Islet precursor cell (in vitro differentiated cells): Measurements from ENCODE around the gene CLP1.
"Not testable (repeated sequence)": the region's sequence is repeated elsewhere in the genome, so short reads cannot be mapped to it uniquely, and the experiment has no call there.

ENCODE experiments used
- DNase-seq: peaks from one replicate; pipeline ENCODE4 v3.0.0-alpha.2; 2018

Gene CLP1

DNA sequence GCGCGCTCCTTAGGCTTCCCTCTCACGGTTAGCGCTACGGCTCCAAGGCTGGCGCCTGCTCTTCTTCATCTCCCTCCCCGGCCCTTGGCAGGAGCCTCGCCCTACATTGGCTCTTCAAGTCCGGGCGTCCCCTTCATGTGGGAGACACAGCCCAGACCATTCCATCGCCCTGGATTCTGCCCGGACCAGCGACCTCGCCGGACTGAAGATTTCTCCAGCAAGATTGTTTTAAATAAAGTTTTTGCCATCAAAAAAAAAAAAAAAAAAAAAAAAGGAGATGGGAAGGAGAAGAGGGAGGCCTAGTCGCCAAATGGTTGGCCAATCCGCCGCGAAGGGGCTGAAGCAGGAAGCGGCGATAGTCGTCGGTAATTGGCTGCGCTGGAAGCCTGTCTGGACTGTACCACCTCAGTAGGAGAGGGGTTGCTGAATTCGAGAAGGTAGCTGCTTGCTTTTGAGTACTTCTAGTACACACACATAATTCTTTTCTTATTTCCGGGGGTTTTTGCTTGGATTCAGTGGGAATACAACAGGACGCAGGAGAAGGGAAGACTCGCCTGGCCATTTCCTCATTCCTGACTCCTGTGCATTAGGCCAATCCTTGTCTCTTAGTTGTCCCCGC lies 9.7 kb downstream of the CLP1 start:
- DNase-seq, result peak; percentile 97

DNA sequence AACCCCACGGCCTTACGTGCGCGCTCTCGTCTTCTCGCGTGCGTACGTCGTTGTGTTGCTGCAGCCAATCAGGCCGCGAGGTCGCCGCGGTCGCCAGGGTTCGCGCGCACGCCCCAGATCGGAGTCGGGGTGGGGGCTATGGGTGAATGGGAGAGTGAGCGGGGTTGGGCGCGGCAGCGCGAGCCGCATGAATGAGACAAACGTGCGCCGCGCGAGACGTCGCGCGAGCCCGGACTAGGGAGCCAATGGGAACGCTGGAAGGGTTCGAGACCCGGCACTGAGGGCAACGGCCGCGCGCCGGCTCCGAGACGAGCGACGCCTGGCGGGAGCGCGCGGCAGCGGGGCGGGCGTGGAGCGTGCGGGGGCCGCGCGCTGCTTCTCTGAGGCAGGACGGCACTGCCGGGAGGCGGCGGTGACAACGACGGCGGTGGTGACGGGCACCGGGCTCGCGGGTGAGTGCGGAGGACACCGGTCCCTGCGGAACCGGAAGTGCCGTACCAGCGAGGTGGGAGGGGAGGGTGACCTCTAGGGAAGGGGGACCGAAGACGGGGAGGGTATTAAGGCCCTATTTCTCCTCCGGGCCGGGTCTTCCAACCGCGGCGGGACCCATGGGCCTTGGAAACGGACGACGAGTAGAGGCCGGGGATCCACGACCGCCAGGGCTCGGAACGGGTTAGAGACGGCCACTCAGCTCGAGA lies 10.3 kb downstream of the CLP1 start, which contains the start of gene ZDHHC5:
TSS of gene ZDHHC5 (plus strand) at position 379 of the 698 bp plus-strand sequence. CDS start 4,977 bp downstream, outside the sequence.
- peak; percentile 100 for DNase-seq

DNA sequence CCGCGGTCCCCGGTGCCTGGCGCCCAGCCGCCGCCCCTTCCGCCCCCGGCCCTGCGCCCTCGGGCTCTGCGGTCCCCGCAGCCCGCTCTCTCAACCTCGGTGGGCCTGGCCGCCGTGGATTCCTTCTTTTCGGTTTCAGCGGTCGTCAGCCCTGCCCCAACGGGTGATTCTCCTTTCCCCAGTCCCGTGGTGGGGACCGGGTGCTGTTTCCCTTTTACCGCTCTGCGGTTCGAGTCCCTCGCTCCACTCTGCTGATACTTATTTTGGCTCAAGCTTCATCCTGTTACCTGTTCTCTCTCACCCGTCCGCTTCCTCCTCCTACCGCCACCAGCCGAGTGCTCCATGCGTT lies 10.8 kb downstream of the CLP1 start:
- DNase-seq, result no peak

- no peak for DNase-seq
Measured at GRCh38 chr11:57674251-57674650, 16.7 kb downstream of the CLP1 start.

DNA sequence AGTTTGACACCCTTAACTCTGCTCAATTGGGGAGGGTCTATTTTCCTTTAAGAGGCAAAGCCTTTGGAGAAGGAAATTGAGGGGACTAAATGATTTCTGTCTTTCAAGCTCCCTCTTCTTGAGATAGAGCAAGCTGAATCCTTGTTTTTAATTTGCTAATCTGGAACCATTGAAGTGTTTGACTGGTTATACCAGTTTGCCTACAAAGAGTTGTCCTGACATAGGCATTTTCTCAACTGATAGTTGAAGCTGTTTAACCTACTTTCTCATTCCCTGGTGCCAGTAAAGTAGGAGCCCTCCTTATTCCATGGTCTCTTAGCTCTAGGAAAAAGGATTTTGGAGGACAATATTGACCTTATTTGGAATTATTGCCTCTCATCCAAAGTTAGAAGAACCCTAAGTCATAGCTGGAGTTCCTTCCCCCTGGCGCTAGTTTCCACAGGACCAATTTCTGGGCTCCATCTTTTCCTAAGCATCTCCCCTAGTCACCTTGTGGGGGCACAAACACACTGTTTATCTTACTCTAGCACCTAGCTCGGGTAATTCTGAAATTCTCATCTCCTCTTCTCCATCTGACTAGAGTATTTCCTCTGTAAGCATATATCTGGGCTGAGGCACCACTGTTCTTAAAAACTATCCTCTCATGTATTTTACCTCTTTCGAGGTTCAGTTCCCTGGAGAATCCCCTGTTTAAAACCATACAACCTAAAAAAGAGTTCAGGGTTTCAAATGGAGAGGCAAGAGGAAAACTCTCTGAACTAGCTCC lies 17.8 kb downstream of the CLP1 start:
- DNase-seq, result no peak

DNA sequence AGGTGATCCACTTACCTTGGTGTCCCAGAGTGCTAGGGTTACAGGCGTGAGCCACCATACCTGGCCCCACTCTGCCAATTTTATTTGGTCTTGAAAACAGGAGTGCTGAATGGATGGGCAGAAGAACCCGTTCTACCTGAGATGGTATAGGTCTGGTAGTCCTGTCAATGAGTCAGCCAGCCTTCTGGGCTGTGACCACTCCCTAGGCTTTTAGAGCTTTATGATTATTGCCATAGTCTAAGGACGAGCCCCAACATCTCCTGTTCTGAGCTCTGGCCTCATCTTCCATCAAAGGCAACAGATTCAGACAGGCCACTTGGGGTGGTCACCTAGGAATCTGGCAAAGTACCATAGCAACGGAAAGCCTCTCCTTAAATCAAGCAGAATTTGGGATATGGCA lies 21.8 kb downstream of the CLP1 start:
- DNase-seq, result no peak

DNA sequence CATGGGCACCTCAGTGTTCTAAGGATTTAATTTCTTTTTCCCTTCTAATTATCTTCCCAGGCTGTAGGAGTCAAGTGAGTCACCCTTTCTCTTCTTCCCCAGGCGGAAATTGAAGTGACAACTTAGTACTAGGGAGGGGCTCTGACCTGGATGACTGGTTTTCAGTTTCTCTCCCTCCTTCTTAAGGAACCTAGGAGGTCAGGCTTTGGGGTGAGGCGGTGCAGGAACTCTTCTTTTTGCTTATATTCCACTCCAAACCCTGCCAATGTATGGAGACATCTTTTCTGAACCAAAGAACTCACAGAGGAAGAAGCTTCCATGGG lies 23.0 kb downstream of the CLP1 start:
- no peak for DNase-seq

DNA sequence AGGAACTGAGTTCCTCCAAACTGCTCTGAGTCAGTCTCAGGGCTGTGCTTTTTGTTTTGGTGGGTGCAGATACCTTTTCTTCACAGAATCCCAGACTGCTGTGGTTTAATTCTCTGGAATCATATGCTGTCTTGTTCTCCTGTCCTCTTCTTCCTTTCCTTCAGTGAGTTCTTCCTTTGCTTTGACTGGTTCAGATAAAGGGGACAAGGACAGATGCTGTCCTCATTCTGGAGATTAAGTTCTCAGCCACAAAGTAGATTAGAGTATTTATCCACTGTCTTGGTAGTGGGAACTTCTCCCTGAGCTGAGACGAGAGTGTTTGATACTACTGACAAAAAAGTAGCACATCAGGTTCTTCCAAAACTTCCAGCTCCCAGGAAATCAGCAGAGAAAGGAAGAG lies 23.6 kb downstream of the CLP1 start:
- DNase-seq, result no peak

DNA sequence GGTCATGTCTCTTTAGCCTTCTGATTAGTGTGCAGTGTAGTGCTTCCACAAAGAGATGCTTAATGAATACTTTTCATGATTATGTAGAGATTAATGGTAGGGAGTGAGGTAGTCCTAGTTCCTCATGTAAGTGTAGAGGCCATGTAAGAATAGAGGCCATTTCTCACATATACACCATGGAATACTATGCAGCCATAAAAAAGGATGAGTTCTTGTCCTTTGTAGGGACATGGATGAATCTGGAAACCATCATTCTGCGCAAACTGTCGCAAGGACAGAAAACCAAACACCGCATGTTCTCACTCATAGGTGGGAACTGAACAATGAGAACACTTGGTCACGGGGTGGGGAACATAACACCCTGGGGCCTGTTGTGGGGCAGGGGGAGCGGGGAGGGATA lies 32.9 kb downstream of the CLP1 start:
- not testable (repeated sequence) for DNase-seq

- no peak for DNase-seq
Measured at GRCh38 chr11:57698843-57699365, 41.3 kb downstream of the CLP1 start.

DNA sequence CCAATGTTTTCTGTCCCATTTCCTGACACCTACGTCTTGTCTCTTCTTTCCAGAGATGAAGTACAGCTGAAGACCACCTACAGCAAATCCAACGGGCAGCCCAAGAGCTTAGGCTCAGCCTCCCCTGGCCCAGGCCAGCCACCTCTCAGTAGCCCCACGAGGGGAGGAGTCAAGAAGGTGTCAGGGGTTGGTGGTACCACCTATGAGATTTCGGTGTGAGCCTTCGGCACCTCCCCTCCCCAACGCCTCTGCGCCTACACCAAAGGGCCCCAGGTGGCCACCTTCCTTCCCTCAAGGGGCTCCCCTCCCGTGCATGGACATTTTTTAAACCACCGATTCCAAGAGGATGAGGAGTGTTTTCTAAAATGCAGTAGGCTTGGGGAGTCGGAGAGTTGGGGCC lies 42.3 kb downstream of the CLP1 start:
- DNase-seq, result no peak

- DNase-seq, result no peak
Measured at GRCh38 chr11:57700425-57700824, 42.9 kb downstream of the CLP1 start.

DNA sequence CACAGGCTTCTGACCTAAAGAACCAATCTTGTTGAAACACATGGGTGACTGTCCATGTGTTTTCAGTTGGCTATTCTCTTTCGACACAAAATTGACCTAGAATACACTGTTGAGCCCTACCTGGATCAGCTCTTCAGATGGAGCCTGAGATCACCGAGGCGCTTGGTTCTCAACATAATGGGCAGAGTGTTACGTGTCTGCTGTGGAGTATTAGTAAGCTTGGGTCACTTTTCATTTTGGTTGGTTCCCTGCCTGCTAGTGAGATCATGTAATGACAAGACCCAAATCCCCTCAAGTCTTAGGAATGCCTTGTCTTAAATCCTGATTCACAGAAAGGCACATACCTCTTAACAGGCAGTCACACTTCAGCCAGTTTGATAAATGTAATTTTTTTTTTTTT lies 45.8 kb downstream of the CLP1 start:
- no peak for DNase-seq

DNA sequence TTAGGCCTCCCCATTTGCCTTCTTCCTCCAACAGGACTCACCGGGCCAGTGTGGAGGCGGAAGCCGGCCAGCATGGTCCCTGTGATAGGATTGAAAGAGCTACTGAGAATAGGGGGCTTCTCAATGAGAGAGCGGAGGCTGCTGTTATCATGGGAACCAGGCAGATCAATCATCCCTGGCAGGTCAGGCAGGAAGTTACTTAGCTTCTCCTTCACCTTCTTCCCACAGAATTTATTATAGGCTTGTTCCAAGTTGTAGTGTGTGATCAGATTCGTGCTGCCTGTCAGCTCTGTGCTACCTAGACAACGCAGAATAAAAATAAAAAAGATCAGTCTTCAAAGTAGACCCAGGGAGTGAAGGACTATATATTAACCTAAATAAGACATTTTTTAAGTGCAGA lies 47.4 kb downstream of the CLP1 start:
- no peak for DNase-seq

DNA sequence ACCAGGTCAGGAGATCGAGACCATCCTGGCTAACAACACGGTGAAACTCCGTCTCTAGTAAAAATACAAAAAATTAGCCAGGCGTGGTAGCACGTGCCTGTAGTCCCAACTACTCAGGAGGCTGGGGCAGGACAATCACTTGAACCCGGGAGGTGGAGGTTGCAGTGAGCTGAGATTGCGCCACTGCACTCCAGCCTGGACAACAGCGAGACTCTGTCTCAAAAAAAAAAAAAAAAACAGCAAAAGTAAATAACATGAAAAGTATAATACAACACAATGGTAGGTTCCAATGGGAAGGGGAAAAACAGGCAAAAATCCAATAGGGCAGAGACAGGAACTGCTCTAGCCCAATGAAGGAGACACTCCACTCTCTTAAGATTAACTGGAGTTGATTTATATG lies 47.9 kb downstream of the CLP1 start:
- DNase-seq, result not testable (repeated sequence)

DNA sequence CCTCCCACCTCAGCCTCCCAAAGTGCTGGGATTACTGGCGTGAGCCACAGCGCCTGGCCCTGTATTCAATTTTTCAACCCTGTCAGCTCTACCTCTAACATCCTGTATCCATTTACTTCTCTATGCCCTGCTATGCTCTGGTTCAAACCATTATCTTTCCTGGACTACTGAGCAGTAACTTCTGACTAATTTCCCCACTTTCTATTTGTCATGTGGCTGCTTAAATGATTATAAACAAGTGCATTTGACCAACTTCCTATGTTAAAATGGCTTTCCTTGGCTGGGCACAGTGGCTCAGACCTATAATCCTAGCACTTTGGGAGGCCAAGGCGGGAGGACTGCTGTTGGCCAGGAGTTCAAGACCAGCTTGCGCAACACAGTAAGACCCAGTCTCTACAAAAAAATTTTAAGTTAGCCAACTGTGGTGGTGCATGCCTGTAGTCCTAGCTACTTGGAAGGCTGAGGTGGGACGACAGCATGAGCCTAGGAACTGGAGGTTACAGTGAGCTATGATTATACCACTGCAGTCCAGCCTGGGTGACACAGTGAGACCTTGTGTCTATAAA lies 52.3 kb downstream of the CLP1 start:
- DNase-seq, result no peak
